Coronary artery (tissue), 2 donors: ENCODE measurements around the gene TMEM178B.

Source experiments
- DNase-seq: peaks from one replicate; pipeline ENCODE4 v3.0.0-alpha.2; 2017; ENCODE audit warnings: low spot score
- H3K27ac ChIP-seq, 2 donors: fragments of 200-600 bp; sonication (generic); one replicate each; pipeline ENCODE4 v1.5.1; 2016 to 2019
- H3K4me3 ChIP-seq: fragments of 200-600 bp; sonication (generic); 2 replicates; pipeline ENCODE4 v1.5.1; 2016; ENCODE audit warnings: mild to moderate bottlenecking, moderate library complexity
- CTCF ChIP-seq: fragments of 200-600 bp; sonication (generic); IDR thresholded peaks from one replicate; pipeline ENCODE4 v1.5.1; 2019; ENCODE audit warnings: antibody characterized with exemption

The TMEM178B gene

DNA sequence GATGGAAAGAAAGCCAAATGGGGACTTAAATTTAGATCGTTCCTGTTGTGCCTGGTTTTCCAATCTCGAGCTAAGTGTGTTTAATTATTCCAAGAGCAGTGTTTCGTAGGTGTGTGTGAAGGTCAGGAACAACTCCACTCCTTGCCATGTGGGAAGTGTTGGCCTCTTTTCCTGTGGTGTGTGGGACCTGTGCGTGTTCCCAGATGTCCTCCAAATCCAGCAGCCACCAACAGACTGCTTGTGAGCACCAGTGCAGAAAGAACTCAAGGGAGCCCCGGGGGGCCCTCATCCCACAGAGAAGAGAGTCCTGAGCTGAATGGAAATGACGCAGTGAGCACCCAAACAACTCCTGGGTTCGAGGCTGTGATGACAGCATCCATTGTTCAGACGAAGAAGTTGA is 227.7 kb downstream of the TMEM178B start:
- DNase-seq, result no peak
- H3K4me3 ChIP-seq, result no peak overlapping the region
- no peak overlapping the region for H3K27ac ChIP-seq
- TF ChIP-seq CTCF, result no peak

DNA sequence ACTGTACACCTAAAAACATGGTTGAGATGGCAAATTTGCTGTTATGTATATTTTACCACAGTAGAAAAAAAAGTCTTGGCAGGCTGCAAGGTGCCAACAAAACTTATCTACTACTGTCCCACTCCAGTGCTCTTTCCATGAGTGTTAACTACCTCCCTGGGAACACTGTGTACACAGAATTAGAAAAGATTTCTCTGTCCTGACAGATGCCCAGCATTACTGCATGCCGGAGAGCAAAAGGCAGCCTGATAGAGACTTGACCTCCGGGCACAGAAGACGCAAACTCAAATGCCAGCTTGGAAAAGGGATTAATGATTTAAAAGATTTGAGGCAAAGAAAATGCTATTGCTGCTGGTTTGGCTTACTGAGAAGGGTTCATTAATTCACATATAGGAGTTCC is 228.8 kb downstream of the TMEM178B start:
- no peak for DNase-seq
- TF ChIP-seq CTCF, result no peak
- no peak overlapping the region for H3K27ac ChIP-seq
- no peak overlapping the region for H3K4me3 ChIP-seq

- no peak for DNase-seq
- TF ChIP-seq CTCF, result no peak
- H3K27ac ChIP-seq, result no peak overlapping the region
- H3K4me3 ChIP-seq, result no peak overlapping the region
Measured at GRCh38 chr7:141304291-141304690, 230.4 kb downstream of the TMEM178B start.

DNA sequence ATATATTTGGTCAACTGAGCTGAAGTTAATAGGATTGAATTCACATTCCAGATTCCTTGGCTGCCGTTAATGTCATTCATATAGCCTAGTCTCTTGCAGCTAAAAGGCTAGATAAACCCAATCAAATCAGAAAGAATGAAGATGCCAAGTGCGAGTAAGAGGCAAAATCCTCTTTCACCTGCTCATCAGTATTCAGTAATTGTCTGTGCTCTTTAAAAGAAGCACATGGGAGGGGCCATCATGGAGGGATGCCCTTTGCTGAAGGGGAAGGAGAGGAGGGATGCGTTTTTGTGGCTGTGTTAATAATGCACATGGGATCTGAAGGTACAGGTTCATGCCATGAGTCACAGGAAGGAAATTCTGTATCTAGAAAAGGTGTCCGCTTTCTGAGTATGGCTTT is 232.2 kb downstream of the TMEM178B start:
- no peak for TF ChIP-seq CTCF
- no peak overlapping the region for H3K27ac ChIP-seq
- H3K4me3 ChIP-seq, result no peak overlapping the region
- DNase-seq, result no peak

- H3K4me3 ChIP-seq, result no peak overlapping the region
- DNase-seq, result no peak
- TF ChIP-seq CTCF, result no peak
- H3K27ac ChIP-seq, result no peak overlapping the region
Measured at GRCh38 chr7:141312395-141312794, 238.5 kb downstream of the TMEM178B start.

DNA sequence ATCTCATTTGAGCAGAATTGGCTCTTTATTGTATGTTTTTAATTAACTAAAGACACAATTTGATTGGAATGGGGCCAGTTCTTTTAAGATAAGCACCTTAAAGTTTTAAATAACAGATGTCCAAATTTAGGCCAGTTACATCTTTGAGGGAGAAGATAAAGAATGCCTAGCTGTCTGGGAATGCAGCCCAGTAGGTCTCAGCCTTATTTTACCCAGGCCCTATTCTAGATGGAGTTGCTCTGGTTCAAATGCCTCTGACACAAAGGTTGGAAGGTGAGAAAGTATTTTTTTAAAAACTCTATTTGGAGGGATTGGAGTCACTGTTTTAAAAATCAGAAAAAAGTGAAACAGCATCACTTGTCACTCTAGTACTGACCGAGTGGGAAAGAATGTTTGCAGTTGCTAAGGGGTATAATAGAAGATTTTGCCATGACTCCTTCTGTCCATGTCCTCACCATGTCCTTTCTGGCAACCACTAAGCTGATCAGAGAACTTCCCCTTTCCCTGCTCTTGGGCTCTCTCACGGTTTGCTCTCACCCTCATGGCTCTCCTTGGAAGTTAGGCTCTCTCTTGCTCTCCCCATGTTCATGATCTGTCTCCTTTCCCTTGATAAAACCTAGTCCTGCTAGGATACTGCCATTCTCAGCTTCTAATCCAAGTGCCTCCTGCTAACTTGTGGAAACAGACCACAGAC is 239.1 kb downstream of the TMEM178B start:
- Histone ChIP-seq H3K27ac (no peak overlapping the region), H3K4me3 (no peak overlapping the region)
- DNase-seq, result no peak
- TF ChIP-seq CTCF, result no peak

GRCh38 chr7:141313896-141314295 is 240.0 kb downstream of the TMEM178B start:
- H3K27ac ChIP-seq, result no peak overlapping the region
- TF ChIP-seq CTCF, result no peak
- H3K4me3 ChIP-seq, result no peak overlapping the region
- no peak for DNase-seq
